BLaER1 (cell line): Measurements from ENCODE around the gene TNFRSF4.
"Not testable (repeated sequence)": the region's sequence is repeated elsewhere in the genome, so short reads cannot be mapped to it uniquely, and the experiment has no call there.

Experiments used
- H3K27ac ChIP-seq: shearing (Covaris generic); formaldehyde crosslinking; 2 replicates; pipeline ENCODE4 v1.8.1; 2022
- H3K27me3 ChIP-seq: shearing (Covaris generic); formaldehyde crosslinking; 2 replicates; pipeline ENCODE4 v1.8.1; 2022
- H3K36me3 ChIP-seq: shearing (Covaris generic); formaldehyde crosslinking; 2 replicates; pipeline ENCODE4 v1.8.1; 2022
- H3K4me1 ChIP-seq: shearing (Covaris generic); formaldehyde crosslinking; 2 replicates; pipeline ENCODE4 v1.8.1; 2022
- H3K4me2 ChIP-seq: shearing (Covaris generic); formaldehyde crosslinking; 2 replicates; pipeline ENCODE4 v1.8.1; 2022
- H3K4me3 ChIP-seq: shearing (Covaris generic); formaldehyde crosslinking; 2 replicates; pipeline ENCODE4 v1.8.1; 2022
- H3K9ac ChIP-seq: shearing (Covaris generic); formaldehyde crosslinking; 2 replicates; pipeline ENCODE4 v1.8.1; 2022
- H3K9me3 ChIP-seq: shearing (Covaris generic); formaldehyde crosslinking; 2 replicates; pipeline ENCODE4 v1.8.1; 2022
- H4K20me1 ChIP-seq: shearing (Covaris generic); formaldehyde crosslinking; 2 replicates; pipeline ENCODE4 v1.8.1; 2022
- Cebpa-rat ChIP-seq: shearing (Covaris generic); IDR thresholded peaks from 2 replicates; pipeline ENCODE4 v1.8.1; 2022

TNFRSF4 gene

GRCh38 chr1:1255611-1256010, 41.7 kb upstream of the TNFRSF4 start:
- H3K9ac ChIP-seq: peak overlapping the region; percentile 75
- TF ChIP-seq Cebpa-rat: no peak
- H3K4me1 ChIP-seq: peaks cover 99% of the 10 kb centered on the region
- H3K27me3 ChIP-seq: no peaks in the 10 kb centered on the region
- H4K20me1 ChIP-seq: peaks cover 82% of the 10 kb centered on the region
- no peaks in the 10 kb centered on the region; the same call in 1 of the 2 replicates for H3K9me3 ChIP-seq
- peak overlapping the region; percentile 51 for H3K4me3 ChIP-seq
- H3K36me3 ChIP-seq: peaks cover 64% of the 10 kb centered on the region
- H3K4me2 ChIP-seq: peak overlapping the region; percentile 95
- peak overlapping the region; percentile 82 for H3K27ac ChIP-seq

- peak overlapping the region; percentile 82 for H3K27ac ChIP-seq
- peaks cover 64% of the 10 kb centered on the region for H3K36me3 ChIP-seq
- TF ChIP-seq Cebpa-rat: no peak
- H3K4me2 ChIP-seq: peak overlapping the region; percentile 95
- H3K27me3 ChIP-seq: no peaks in the 10 kb centered on the region
- peak overlapping the region; percentile 51 for H3K4me3 ChIP-seq
- H4K20me1 ChIP-seq: peaks cover 79% of the 10 kb centered on the region
- H3K4me1 ChIP-seq: peaks cover 99% of the 10 kb centered on the region
- H3K9me3 ChIP-seq: no peaks in the 10 kb centered on the region; the same call in 1 of the 2 replicates
- peak overlapping the region; percentile 75 for H3K9ac ChIP-seq
These were observed 41.1 kb upstream of the TNFRSF4 start for GRCh38 chr1:1255078-1255477.

GRCh38 chr1:1254667-1254998, 40.7 kb upstream of the TNFRSF4 start:
- Histone ChIP-seq H3K27ac (peak overlapping the region; percentile 82), H3K4me2 (peak overlapping the region; percentile 95), H4K20me1 (peaks cover 77% of the 10 kb centered on the region), H3K36me3 (peaks cover 64% of the 10 kb centered on the region), H3K4me1 (peaks cover 99% of the 10 kb centered on the region), H3K9me3 (no peaks in the 10 kb centered on the region; the same call in 1 of the 2 replicates), H3K9ac (peak overlapping the region; percentile 75), H3K27me3 (no peaks in the 10 kb centered on the region), H3K4me3 (no peak overlapping the region)
- no peak for TF ChIP-seq Cebpa-rat

GRCh38 chr1:1253972-1254666, 40.2 kb upstream of the TNFRSF4 start:
- H4K20me1 ChIP-seq: peaks cover 76% of the 10 kb centered on the region
- H3K4me1 ChIP-seq: peaks cover 98% of the 10 kb centered on the region
- peak overlapping the region; percentile 75 for H3K9ac ChIP-seq
- TF ChIP-seq Cebpa-rat: no peak
- peak overlapping the region; percentile 95 for H3K4me2 ChIP-seq
- H3K27ac ChIP-seq: peak overlapping the region; percentile 82
- H3K9me3 ChIP-seq: no peaks in the 10 kb centered on the region; the same call in 1 of the 2 replicates
- H3K27me3 ChIP-seq: no peaks in the 10 kb centered on the region
- peaks cover 61% of the 10 kb centered on the region for H3K36me3 ChIP-seq
- H3K4me3 ChIP-seq: no peak overlapping the region

- Histone ChIP-seq H4K20me1 (peaks cover 72% of the 10 kb centered on the region), H3K27ac (no peak overlapping the region), H3K4me1 (peaks cover 90% of the 10 kb centered on the region), H3K4me2 (peak overlapping the region; percentile 49), H3K36me3 (peaks cover 53% of the 10 kb centered on the region), H3K27me3 (peaks cover 4% of the 10 kb centered on the region), H3K9ac (no peak overlapping the region), H3K9me3 (no peaks in the 10 kb centered on the region; the same call in 1 of the 2 replicates), H3K4me3 (no peak overlapping the region)
- TF ChIP-seq Cebpa-rat: no peak
These were observed 39.4 kb upstream of the TNFRSF4 start for GRCh38 chr1:1253314-1253713.

- H3K9ac ChIP-seq: peak overlapping the region; percentile 48
- no peak for TF ChIP-seq Cebpa-rat
- H3K4me2 ChIP-seq: peak overlapping the region; percentile 94
- no peak overlapping the region for H3K4me3 ChIP-seq
- peaks cover 35% of the 10 kb centered on the region for H3K36me3 ChIP-seq
- H4K20me1 ChIP-seq: peaks cover 79% of the 10 kb centered on the region
- no peaks in the 10 kb centered on the region for H3K9me3 ChIP-seq
- H3K27ac ChIP-seq: peak overlapping the region; percentile 78
- H3K27me3 ChIP-seq: peaks cover 29% of the 10 kb centered on the region
- peaks cover 85% of the 10 kb centered on the region for H3K4me1 ChIP-seq
These were observed 36.9 kb upstream of the TNFRSF4 start for GRCh38 chr1:1250786-1251284.

- not testable (repeated sequence) for H3K4me3 ChIP-seq, H3K27ac ChIP-seq, H3K9me3 ChIP-seq, H3K4me2 ChIP-seq, H3K9ac ChIP-seq
- H4K20me1 ChIP-seq: peaks cover 71% of the 10 kb centered on the region
- peaks cover 14% of the 10 kb centered on the region for H3K36me3 ChIP-seq
- H3K27me3 ChIP-seq: peaks cover 43% of the 10 kb centered on the region
- H3K4me1 ChIP-seq: peaks cover 75% of the 10 kb centered on the region
These were observed 34.3 kb upstream of the TNFRSF4 start for GRCh38 chr1:1248009-1248913.

GRCh38 chr1:1247341-1247913, 33.5 kb upstream of the TNFRSF4 start:
- no peak overlapping the region for H3K27ac ChIP-seq
- peaks cover 6% of the 10 kb centered on the region for H3K36me3 ChIP-seq
- H3K27me3 ChIP-seq: peaks cover 43% of the 10 kb centered on the region
- H3K9me3 ChIP-seq: no peaks in the 10 kb centered on the region
- TF ChIP-seq Cebpa-rat: no peak
- H3K4me2 ChIP-seq: no peak overlapping the region
- peaks cover 74% of the 10 kb centered on the region for H3K4me1 ChIP-seq
- no peak overlapping the region for H3K4me3 ChIP-seq
- no peak overlapping the region for H3K9ac ChIP-seq
- peaks cover 70% of the 10 kb centered on the region for H4K20me1 ChIP-seq

GRCh38 chr1:1246577-1247340, 32.8 kb upstream of the TNFRSF4 start, which contains the start of gene C1QTNF12:
Gene C1QTNF12, minus strand, starts transcription at chr1:1246722. Its CDS starts 32 bp downstream, at chr1:1246690.
- Histone ChIP-seq H3K4me2 (peak within 1 kb of the TSS; percentile 37), H4K20me1 (peaks cover 71% of the 10 kb centered on the region), H3K9me3 (no peaks in the 10 kb centered on the region), H3K27me3 (peaks cover 43% of the 10 kb centered on the region), H3K4me1 (peaks cover 74% of the 10 kb centered on the region), H3K4me3 (no peak within 1 kb of the TSS), H3K9ac (no peak within 1 kb of the TSS), H3K36me3 (no peaks in the 10 kb centered on the region), H3K27ac (no peak within 1 kb of the TSS)
- no peak for TF ChIP-seq Cebpa-rat
